Stimulated activated CD4-positive, alpha-beta T cell treated with anti-CD3 and anti-CD28 coated beads, Interleukin-4, amount 100 ng/mL, for 24 hours (primary cell): ENCODE results near the gene ZIK1.

ENCODE experiments used
- DNase-seq: peaks from one replicate; pipeline ENCODE4 v3.0.0-alpha.2; 2020

Gene ZIK1

GRCh38 chr19:57613941-57614743, 30.2 kb downstream of the ZIK1 start, which contains the start of gene ZNF134:
ZNF134 (plus strand) TSS chr19:57614242; CDS start chr19:57619469, 5,227 bp downstream.
- DNase-seq, result peak; percentile 92

GRCh38 chr19:57615346-57615745, 31.4 kb downstream of the ZIK1 start:
- DNase-seq, result no peak

- DNase-seq, result no peak
Measured at GRCh38 chr19:57620673-57621348, 36.9 kb downstream of the ZIK1 start.

DNA sequence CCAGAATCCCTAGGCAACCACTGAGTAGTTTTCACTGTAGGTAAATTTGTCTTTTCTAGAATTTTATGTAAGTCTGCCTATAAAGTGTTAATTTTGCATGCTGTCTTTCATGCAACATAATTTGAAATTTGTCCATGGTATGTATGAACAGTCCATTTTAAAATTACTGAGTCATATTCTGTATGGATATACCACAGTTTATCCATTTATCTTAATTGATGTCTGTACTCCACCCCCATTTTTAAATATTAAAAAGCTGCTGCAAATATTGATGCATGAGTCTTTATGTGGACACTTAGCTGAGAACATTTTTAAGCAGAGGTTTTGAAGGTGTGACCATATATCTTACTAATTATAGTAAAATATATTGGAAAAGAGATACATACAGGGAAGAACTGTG, 39.1 kb downstream of the ZIK1 start:
- DNase-seq, result no peak

- DNase-seq, result peak; percentile 87
Measured at GRCh38 chr19:57632987-57633831, 49.3 kb downstream of the ZIK1 start, which contains the start of gene ZNF211. ZNF211 (plus strand) TSS chr19:57633168; CDS start chr19:57633347, 179 bp downstream.

DNA sequence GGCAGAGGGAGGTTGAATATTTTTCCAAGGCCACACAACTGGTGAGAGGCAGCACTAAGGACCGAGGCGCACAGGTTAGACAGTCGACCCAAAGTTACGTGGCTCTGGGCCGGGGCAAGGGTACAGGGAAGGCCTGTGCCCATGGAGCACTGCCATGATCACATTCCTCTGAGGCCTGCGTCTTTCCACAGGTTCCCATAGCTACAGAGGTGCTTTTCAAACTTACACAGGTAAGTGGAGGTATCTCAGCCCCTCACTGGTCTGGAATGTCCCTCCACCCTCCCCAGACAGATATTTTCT, 49.8 kb downstream of the ZIK1 start:
- no peak for DNase-seq

DNA sequence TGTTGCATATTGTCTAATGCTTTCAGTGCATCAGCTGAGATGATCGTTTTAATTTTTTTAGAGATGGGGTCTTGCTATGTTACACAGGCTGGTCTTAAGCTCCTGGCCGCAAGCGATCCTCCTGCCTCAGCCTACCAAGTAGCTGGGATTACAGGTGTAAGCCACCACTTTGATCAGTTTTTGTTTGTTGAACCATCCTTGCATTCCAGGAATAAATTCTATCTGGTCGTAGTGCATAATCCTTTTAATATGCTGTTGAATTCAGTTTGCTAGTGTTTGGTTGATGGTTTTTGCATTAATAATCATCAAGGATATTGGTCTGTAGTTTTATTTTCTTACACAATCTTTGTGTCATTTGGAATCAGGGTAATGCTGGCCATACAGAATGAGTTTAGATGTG, 53.4 kb downstream of the ZIK1 start:
- no peak for DNase-seq

GRCh38 chr19:57641715-57642234, 57.8 kb downstream of the ZIK1 start:
- no peak for DNase-seq

GRCh38 chr19:57642396-57643046, 58.6 kb downstream of the ZIK1 start:
- no peak for DNase-seq
